ENCODE measurements around the gene SLC39A12. TPM values are rescaled to one million over a fixed set of nuclear protein-coding genes. Genes with fewer than 3 reads are reported as not detected.

Gene SLC39A12
- total RNA-seq, 3 donors from 2014 or later (not counting 1 experiment from before 2014, with no cell fraction given): not detected

GRCh38 chr10:17959870-17960269, 8.2 kb downstream of the SLC39A12 start:
- H3K4me1 Mint-ChIP-seq: no peaks in the 10 kb centered on the region

GRCh38 chr10:17961551-17962422, 10.1 kb downstream of the SLC39A12 start:
- Histone ChIP-seq H3K36me3 (ENCODE audit: control insufficient read depth, insufficient read depth, low read length) (no peaks in the 10 kb centered on the region), H3K27ac (ENCODE audit: low read length) (no peak overlapping the region), H3K4me3 (ENCODE audit: low read length) (no peak overlapping the region), H3K4me1 (ENCODE audit: control insufficient read depth, insufficient read depth, low read length) (no peaks in the 10 kb centered on the region), H3K27me3 (ENCODE audit: control insufficient read depth, insufficient read depth, low read length) (no peaks in the 10 kb centered on the region), H3K9me3 (ENCODE audit: control insufficient read depth, insufficient read depth, low read length) (no peaks in the 10 kb centered on the region)
- intact Hi-C loops (cut with micrococcal nuclease): no loop called here
- Mint-ChIP-seq H3K4me1 (no peaks in the 10 kb centered on the region), H3K36me3 (peaks cover 6% of the 10 kb centered on the region), H3K9me3 (peaks cover 2 to 6% of the 10 kb centered on the region in 2 donors), H3K4me3 (no peak overlapping the region), H3K27ac (no peak overlapping the region), H3K27me3 (ENCODE audit: low read depth in 2 of 2) (peaks cover 8 to 12% of the 10 kb centered on the region in 2 donors)
- ATAC-seq: no peak
- no peak for DNase-seq
- 69% methylated on average over 4 of the region's 4 CpGs for WGBS (ENCODE audit: insufficient coverage)
- TF ChIP-seq CTCF (IDR thresholded peaks at IDR 0.05): no peak

More at GRCh38 chr10:17959870-17960269, 8.2 kb downstream of the SLC39A12 start:
- no CpG with 5 or more reads among the region's 2 CpGs for WGBS (ENCODE audit: insufficient coverage)
- Mint-ChIP-seq H3K9me3 (peaks cover 2 to 6% of the 10 kb centered on the region in 2 donors), H3K27ac (no peak overlapping the region), H3K27me3 (ENCODE audit: low read depth in 2 of 2) (peaks cover 8 to 12% of the 10 kb centered on the region in 2 donors), H3K4me3 (no peak overlapping the region), H3K36me3 (peaks cover 6% of the 10 kb centered on the region)
- Histone ChIP-seq H3K36me3 (ENCODE audit: control insufficient read depth, insufficient read depth, low read length) (no peaks in the 10 kb centered on the region), H3K27me3 (ENCODE audit: control insufficient read depth, insufficient read depth, low read length) (no peaks in the 10 kb centered on the region), H3K27ac (ENCODE audit: low read length) (no peak overlapping the region), H3K9me3 (ENCODE audit: control insufficient read depth, insufficient read depth, low read length) (no peaks in the 10 kb centered on the region), H3K4me1 (ENCODE audit: control insufficient read depth, insufficient read depth, low read length) (no peaks in the 10 kb centered on the region), H3K4me3 (ENCODE audit: low read length) (no peak overlapping the region)
- intact Hi-C loops (cut with micrococcal nuclease): no loop called here
- no peak for TF ChIP-seq CTCF (IDR thresholded peaks at IDR 0.05)
- no peak for DNase-seq
- no peak for ATAC-seq

GRCh38 chr10:17963431-17963830, 11.7 kb downstream of the SLC39A12 start:
- Mint-ChIP-seq H3K27ac (no peak overlapping the region), H3K27me3 (ENCODE audit: low read depth in 2 of 2) (peaks cover 8 to 12% of the 10 kb centered on the region in 2 donors), H3K4me1 (no peaks in the 10 kb centered on the region), H3K9me3 (peaks cover 4 to 6% of the 10 kb centered on the region in 2 donors), H3K4me3 (no peak overlapping the region), H3K36me3 (peaks cover 6% of the 10 kb centered on the region)
- no peaks in the 10 kb centered on the region for H3K9me3 ChIP-seq (ENCODE audit: control insufficient read depth, insufficient read depth, low read length)
- H3K36me3 ChIP-seq (ENCODE audit: control insufficient read depth, insufficient read depth, low read length): no peaks in the 10 kb centered on the region
- H3K4me3 ChIP-seq (ENCODE audit: low read length): no peak overlapping the region
- no peaks in the 10 kb centered on the region for H3K4me1 ChIP-seq (ENCODE audit: control insufficient read depth, insufficient read depth, low read length)
- DNase-seq (no peak), ATAC-seq (no peak)
- H3K27me3 ChIP-seq (ENCODE audit: control insufficient read depth, insufficient read depth, low read length): no peaks in the 10 kb centered on the region
- TF ChIP-seq CTCF (IDR thresholded peaks at IDR 0.05): no peak
- WGBS (ENCODE audit: insufficient coverage): 87% methylated on average over 3 of the region's 3 CpGs
- no peak overlapping the region for H3K27ac ChIP-seq (ENCODE audit: low read length)
- intact Hi-C loops (cut with micrococcal nuclease): no loop called here

Data from natural killer cell (primary cell).